SK-N-SH treated with all-trans-retinoic acid at 6 μM for 48 hours (cell line): ENCODE measurements around the gene OPA3.

ENCODE experiments used
- RARB ChIP-seq: fragments of 250-450 bp; sonication (Bioruptor Pico); IDR thresholded peaks from 2 replicates; pipeline ENCODE4 v1.8.0; 2021; ENCODE audit warnings: mild to moderate bottlenecking, moderate library complexity
- ZNF565 ChIP-seq: fragments of 450-650 bp; formaldehyde crosslinking; conservative IDR thresholded peaks from 2 replicates; pipeline ENCODE4 v1.5.0; 2020; ENCODE audit warnings: low read depth, mild to moderate bottlenecking, moderate library complexity

DNA sequence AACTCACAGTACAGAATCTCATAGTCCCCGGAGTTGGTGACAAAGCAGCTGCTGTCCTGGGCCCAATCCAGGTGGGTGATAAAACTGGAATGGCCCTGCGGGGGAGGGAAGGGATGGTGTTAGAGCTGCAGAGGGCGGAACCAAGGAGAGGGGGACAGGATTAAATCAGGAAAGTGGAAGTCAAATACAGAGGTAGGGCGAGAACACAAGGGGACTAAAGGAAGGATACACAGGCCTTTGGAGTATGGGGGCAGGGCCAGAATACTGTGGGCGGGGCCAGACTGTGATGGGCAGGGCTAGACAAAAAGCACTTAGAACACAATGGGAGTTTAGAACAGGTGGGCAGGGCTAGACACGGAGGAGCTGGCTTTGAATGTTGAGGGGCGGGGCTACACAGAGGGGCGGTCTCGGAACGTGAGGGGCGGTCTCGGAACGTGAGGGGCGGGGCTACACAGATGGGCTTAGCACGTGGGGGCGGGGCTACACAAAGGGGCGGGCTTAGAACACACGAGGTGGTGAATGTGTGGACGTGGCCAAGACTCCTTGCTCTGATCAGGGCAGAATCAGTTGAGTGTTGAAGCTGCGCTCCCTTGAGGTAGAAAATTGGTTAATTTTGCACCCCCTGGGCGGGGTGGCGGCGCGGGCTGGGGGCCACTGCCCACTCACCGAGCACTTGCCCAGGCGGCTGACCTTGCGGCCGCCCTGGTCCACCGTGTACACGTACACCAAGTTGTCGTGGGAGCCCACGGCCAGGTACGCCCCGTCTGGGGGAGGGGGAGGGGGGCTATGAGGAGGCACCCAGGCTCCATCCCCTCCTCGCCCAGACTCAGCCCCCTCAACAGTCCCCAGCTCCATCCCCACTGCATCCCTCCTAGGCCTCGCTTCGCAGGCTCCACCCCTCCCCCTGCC lies 31.4 kb upstream of the OPA3 start:
- no peak for TF ChIP-seq ZNF565 (CRISPR knock-in tag)
- no peak for TF ChIP-seq RARB (CRISPR knock-in tag)
